Body of pancreas (tissue), 4 donors: ENCODE results near the gene TSPOAP1. TPM values are rescaled to one million over a fixed set of nuclear protein-coding genes. Genes with fewer than 3 reads are reported as not detected.

Source experiments
- ATAC-seq: fragments of 150-250 bp; one replicate; pipeline ENCODE4 v1.9.1; 2016
- DNase-seq, 4 donors: peaks; one replicate each; pipeline ENCODE4 v3.0.0-alpha.2; 2019
- H3K27ac ChIP-seq, 4 donors: fragments of 200-600 bp; sonication (generic); 1 replicate in 3 of 4; 2 replicates in 1 of 4; pipeline versions ENCODE4 v1.5.1 to v1.6.1; 2016 to 2019; ENCODE audit warnings: mild to moderate bottlenecking in 1 of 4, mixed read lengths in 1 of 4, moderate library complexity in 1 of 4
- H3K27me3 ChIP-seq, 2 donors: fragments of 200-600 bp; sonication (generic); one replicate each; pipeline ENCODE4 v1.6.0; 2016; ENCODE audit warnings: mild to moderate bottlenecking in 1 of 2
- H3K36me3 ChIP-seq, 2 donors: fragments of 200-600 bp; sonication (generic); replicated peaks in 1 of 2; 2 replicates each; pipeline ENCODE4 v1.5.1; 2016; ENCODE audit warnings: low read depth in 2 of 2; ENCODE audit not compliant: insufficient read depth in 1 of 2
- H3K4me1 ChIP-seq: fragments of 200-600 bp; sonication (generic); one replicate; pipeline ENCODE4 v1.6.0; 2016
- H3K4me3 ChIP-seq, 2 donors: fragments of 200-600 bp; sonication (generic); 1 replicate in 1 of 2; 2 replicates in 1 of 2; pipeline ENCODE4 v1.5.1; 2016 to 2019
- H3K9me3 ChIP-seq, 3 donors: fragments of 200-600 bp; sonication (generic); 1 replicate in 2 of 3; 2 replicates in 1 of 3; pipeline ENCODE4 v1.5.1; 2016
- POLR2A ChIP-seq, 3 donors: fragments of 450-650 bp; IDR thresholded peaks; one replicate each; pipeline ENCODE4 v1.6.1; 2016; ENCODE audit warnings: antibody characterized with exemption in 3 of 3, mild to moderate bottlenecking in 2 of 3
- WGBS, 2 donors: methylation state at CpG; one replicate each; pipeline ENCODE4 v1.1.5; 2017; 5-methylcytosine and 5-hydroxymethylcytosine counted together
- intact Hi-C: fragments of 100-400 bp; cut with DNase I; formaldehyde crosslinking; loops from one replicate; pipeline ENCODE4 v1.15.1; 2023
- total RNA-seq, 2 donors: library from RNA; depleted of rRNA; stranded (reverse); fragments of >200 nt; gene quantifications; one replicate each; pipeline ENCODE4 v1.1.0, GENCODE V29; 2016
- TF ChIP-seq, protein P1 (sequence below), 7 experiments: fragments of 450-650 bp in 4 of 7; fragments of 200-600 bp in 3 of 7; sonication (generic) in 3 of 7; IDR thresholded peaks; one replicate each; pipeline ENCODE4 v1.5.1; 2016 to 2019; ENCODE audit warnings: antibody characterized with exemption in 7 of 7

Gene TSPOAP1
- total RNA-seq, 2 donors from 2014 or later, result 21.0 to 22.7 TPM

DNA sequence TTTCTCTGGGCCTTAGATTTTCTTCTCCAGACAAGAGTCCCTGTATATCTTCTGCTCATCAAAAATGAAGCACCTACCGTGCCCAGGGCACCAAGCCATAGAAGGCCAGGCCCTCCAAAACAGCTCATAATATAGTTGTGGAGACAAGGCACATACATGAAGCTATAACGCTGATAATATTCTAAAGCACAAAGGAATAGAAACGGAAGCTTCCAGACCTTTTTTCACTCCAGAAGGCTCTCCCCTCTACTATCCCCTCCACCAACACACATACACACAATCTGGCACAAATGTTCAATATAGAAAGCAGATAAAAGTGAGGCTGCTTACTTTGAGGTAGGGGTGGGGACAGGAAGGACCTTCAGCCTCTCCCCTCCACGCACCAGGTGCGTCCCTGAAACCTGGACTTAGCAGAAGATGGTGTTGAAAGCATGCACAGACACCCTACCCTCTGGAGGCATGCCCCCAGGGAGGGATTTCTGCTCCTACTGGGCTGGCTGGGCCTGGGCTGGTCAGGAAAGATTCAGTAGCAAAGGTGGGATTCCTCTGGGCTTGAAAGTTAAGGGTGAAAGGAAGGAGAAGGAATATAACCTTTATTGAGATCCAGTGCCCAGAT, 37.5 kb upstream of the TSPOAP1 start:
- intact Hi-C loops, result no loop called here
- Histone ChIP-seq H3K4me3 (no peak overlapping the region), H3K9me3 (no peaks in the 10 kb centered on the region), H3K27me3 (no peaks in the 10 kb centered on the region), H3K4me1 (no peaks in the 10 kb centered on the region), H3K36me3 (peaks cover 0 to 4% of the 10 kb centered on the region in 2 donors), H3K27ac (no peak overlapping the region)
- ATAC-seq (no peak), DNase-seq (no peak)
- WGBS, 2 donors, result 68 to 76% methylated on average over 5 of the region's 5 CpGs
- TF ChIP-seq, protein P1, sequence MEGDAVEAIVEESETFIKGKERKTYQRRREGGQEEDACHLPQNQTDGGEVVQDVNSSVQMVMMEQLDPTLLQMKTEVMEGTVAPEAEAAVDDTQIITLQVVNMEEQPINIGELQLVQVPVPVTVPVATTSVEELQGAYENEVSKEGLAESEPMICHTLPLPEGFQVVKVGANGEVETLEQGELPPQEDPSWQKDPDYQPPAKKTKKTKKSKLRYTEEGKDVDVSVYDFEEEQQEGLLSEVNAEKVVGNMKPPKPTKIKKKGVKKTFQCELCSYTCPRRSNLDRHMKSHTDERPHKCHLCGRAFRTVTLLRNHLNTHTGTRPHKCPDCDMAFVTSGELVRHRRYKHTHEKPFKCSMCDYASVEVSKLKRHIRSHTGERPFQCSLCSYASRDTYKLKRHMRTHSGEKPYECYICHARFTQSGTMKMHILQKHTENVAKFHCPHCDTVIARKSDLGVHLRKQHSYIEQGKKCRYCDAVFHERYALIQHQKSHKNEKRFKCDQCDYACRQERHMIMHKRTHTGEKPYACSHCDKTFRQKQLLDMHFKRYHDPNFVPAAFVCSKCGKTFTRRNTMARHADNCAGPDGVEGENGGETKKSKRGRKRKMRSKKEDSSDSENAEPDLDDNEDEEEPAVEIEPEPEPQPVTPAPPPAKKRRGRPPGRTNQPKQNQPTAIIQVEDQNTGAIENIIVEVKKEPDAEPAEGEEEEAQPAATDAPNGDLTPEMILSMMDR (IDR thresholded peaks at IDR 0.05), result no peak
- no peak for TF ChIP-seq POLR2A (IDR thresholded peaks at IDR 0.05)

DNA sequence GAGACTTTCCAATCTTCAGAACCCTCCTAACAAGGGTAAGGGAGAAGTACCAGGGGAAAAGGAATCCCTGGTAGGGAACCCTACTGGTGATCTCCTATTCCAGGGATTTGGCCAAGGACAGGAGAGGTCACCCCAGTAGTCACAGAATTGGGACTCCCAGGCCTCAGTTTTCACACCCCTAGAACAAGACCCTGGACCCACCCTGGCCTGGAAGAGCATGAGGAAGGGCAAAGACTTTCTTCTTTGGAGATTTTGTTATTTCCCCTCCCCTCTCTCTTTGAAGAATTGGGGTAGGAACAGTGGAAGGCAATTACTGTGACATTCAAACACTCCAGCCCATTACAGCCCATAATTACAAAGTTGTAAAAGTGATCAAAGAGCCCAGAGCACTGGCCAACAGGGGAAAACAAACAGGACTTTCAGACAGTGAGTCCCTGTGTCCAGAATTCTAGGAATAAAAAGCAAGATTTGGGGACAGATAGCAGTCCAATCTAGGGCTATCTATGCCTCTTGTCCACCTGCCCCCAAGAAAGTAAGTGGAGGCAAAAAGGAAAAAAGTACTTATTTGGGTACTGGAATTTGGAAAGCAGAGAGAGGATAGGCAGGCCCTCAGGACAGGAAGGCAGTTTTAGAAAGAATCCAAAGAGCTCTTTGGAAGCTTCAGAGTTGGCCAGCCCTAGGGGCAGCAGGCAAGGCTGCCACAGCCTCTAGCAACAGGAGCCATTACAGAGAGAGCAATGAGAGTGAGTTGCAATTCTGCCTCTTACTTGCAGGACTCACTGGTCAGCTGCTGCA, 36.8 kb upstream of the TSPOAP1 start:
- Histone ChIP-seq H3K36me3 (peaks cover 0 to 4% of the 10 kb centered on the region in 2 donors), H3K4me3 (no peak overlapping the region), H3K4me1 (no peaks in the 10 kb centered on the region), H3K27ac (no peak overlapping the region), H3K27me3 (no peaks in the 10 kb centered on the region), H3K9me3 (no peaks in the 10 kb centered on the region)
- ATAC-seq, result no peak
- no peak for DNase-seq
- no peak for TF ChIP-seq POLR2A (IDR thresholded peaks at IDR 0.05)
- TF ChIP-seq, protein P1 (IDR thresholded peaks at IDR 0.05), result no peak
- intact Hi-C loops, result no loop called here

DNA sequence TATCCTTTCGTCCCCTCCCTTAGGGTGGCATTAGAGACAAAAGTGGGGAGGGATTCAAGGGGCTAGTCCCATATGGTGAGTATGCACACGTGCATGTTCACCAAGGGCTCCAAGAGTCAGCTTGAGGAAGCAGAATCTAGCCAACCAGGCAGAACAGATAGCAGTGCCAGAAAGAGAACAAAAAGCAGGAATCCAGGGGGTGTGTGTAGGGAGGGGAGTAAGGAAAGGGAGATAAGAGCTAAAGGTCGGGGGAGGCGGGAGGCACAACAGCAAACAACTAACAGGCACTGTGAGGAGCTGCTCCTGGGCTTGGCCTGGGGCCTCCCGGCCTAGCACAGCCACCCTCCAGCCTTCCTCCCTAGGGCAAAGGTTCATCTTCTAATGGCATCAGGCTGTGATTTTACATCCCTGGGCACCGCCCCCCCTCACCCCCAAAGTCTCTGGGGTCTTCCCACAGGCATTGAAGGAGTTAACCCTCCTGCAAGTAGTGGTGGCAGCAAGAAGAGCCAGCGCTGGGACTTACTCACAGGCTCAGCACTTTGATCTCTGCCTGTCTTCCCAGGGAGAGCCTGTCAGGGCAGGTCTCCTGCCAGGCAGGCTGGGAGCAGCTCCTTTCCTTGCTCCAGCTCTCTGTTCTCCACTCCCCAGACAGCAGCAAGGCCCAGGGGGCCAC, 35.8 kb upstream of the TSPOAP1 start:
- DNase-seq (no peak), ATAC-seq (no peak)
- Histone ChIP-seq H3K4me3 (no peak overlapping the region), H3K4me1 (no peaks in the 10 kb centered on the region), H3K9me3 (no peaks in the 10 kb centered on the region), H3K36me3 (peaks cover 0 to 6% of the 10 kb centered on the region in 2 donors), H3K27me3 (no peaks in the 10 kb centered on the region), H3K27ac (no peak overlapping the region)
- 60 to 65% methylated on average over 7 of the region's 7 CpGs for WGBS, 2 donors
- intact Hi-C loops, result loop anchor here (5.0 kb wide), 1 partner anchor 58 kb away; no protein-coding TSS in a partner anchor
- no peak for TF ChIP-seq POLR2A (IDR thresholded peaks at IDR 0.05)
- TF ChIP-seq, protein P1 (IDR thresholded peaks at IDR 0.05), result no peak

DNA sequence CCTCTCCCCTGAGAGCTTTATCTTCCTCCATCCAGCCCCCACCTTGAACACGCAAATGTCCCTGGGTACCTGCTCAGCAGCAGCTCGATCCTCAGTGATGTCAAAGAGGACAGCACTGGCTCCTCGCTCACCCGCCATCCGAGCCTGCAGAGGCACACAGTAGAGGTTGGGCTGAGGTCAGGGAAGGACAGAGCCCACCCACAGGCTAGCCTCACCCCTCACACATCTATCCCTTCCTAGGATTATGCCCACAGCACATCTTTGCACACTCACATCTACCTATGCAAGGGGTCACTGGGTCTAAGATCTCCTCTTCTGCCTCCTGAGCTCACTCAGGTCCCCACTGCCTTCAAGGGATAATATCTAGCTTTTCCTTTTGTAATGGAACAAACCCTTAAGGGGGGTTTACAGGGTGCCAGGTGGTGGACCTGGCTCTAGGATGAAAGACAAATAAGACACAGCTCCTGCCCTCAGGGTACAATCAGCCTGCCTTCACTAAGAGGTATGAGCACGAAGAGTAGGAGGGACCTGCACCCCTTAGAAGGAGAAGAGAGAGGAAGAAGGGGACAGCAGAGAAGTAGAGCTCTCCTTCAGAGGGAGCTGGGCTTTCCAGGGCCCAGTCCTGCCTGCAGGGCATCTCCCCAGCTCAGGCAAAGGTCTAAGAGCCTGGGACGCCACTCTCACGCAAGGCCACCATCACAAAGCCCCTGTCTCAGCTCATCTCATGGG, 35.0 kb upstream of the TSPOAP1 start:
- intact Hi-C loops, result loop anchor here (5.0 kb wide), 1 partner anchor 59 kb away; no protein-coding TSS in a partner anchor
- H3K27ac ChIP-seq, result no peak overlapping the region
- H3K27me3 ChIP-seq, result no peaks in the 10 kb centered on the region
- ATAC-seq (no peak), DNase-seq (no peak)
- H3K4me1 ChIP-seq, result no peaks in the 10 kb centered on the region
- no peak for TF ChIP-seq POLR2A (IDR thresholded peaks at IDR 0.05)
- TF ChIP-seq, protein P1 (IDR thresholded peaks at IDR 0.05), result no peak
- 83 to 91% methylated on average over 8 of the region's 8 CpGs for WGBS, 2 donors
- H3K4me3 ChIP-seq, result no peak overlapping the region
- H3K9me3 ChIP-seq, result no peaks in the 10 kb centered on the region
- H3K36me3 ChIP-seq, result peaks cover 0 to 6% of the 10 kb centered on the region in 2 donors
